Neuronal stem cell (in vitro differentiated cells): ENCODE measurements around the gene SERGEF.

Experiments
- DNase-seq: peaks from one replicate; pipeline ENCODE4 v3.0.0-alpha.2; 2013; ENCODE audit warnings: low spot score
- H2AFZ ChIP-seq: one replicate; pipeline ENCODE4 v1.6.1; 2013; ENCODE audit warnings: mild to moderate bottlenecking, low read length, inconsistent platforms
- H2AK5ac ChIP-seq: 2 replicates; pipeline ENCODE4 v1.6.1; 2013; ENCODE audit warnings: low read depth, mild to moderate bottlenecking, inconsistent platforms, low read length, moderate library complexity, mixed read lengths
- H2BK120ac ChIP-seq: 2 replicates; pipeline ENCODE4 v1.6.1; 2013; ENCODE audit warnings: low read depth, mild to moderate bottlenecking, inconsistent platforms, low read length, moderate library complexity, mixed read lengths
- H2BK12ac ChIP-seq: one replicate; pipeline ENCODE4 v1.6.1; 2013; ENCODE audit warnings: low read length, inconsistent platforms
- H2BK15ac ChIP-seq: 2 replicates; pipeline ENCODE4 v1.6.1; 2013; ENCODE audit warnings: mild to moderate bottlenecking, low read length, inconsistent platforms, mixed read lengths
- H2BK5ac ChIP-seq: one replicate; pipeline ENCODE4 v1.6.1; 2013; ENCODE audit warnings: inconsistent platforms, mild to moderate bottlenecking, low read length, moderate library complexity
- H3K14ac ChIP-seq: one replicate; pipeline ENCODE4 v1.6.1; 2013; ENCODE audit warnings: low read length, inconsistent platforms
- H3K18ac ChIP-seq: 2 replicates; pipeline ENCODE4 v1.6.1; 2013; ENCODE audit warnings: low read length, inconsistent platforms
- H3K23ac ChIP-seq: 2 replicates; pipeline ENCODE4 v1.6.1; 2013; ENCODE audit warnings: low read depth, mild to moderate bottlenecking, mixed read lengths, low read length, inconsistent platforms; ENCODE audit not compliant: poor library complexity
- H3K27ac ChIP-seq: replicated peaks from 3 replicates; pipeline ENCODE4 v1.5.1; 2013; ENCODE audit warnings: low read length, inconsistent platforms
- H3K27me3 ChIP-seq, 3 experiments: 2 replicates each; pipeline ENCODE4 v1.6.1; 2013; ENCODE audit warnings: low read length in 3 of 3, mild to moderate bottlenecking in 2 of 3, inconsistent platforms in 1 of 3, low read depth in 1 of 3, mixed read lengths in 1 of 3, moderate library complexity in 1 of 3; ENCODE audit not compliant: control insufficient read depth in 3 of 3, insufficient read depth in 3 of 3
- H3K36me3 ChIP-seq, 2 donors: replicated peaks in 1 of 2; 2 replicates each; pipeline ENCODE4 v1.6.1; 2013; ENCODE audit warnings: low read length in 2 of 2; ENCODE audit not compliant: control insufficient read depth in 2 of 2, insufficient read depth in 2 of 2
- H3K4ac ChIP-seq: 2 replicates; pipeline ENCODE4 v1.6.1; 2013; ENCODE audit warnings: inconsistent platforms, mild to moderate bottlenecking, low read length, moderate library complexity
- H3K4me1 ChIP-seq, 2 donors: 1 replicate in 1 of 2; 2 replicates in 1 of 2; pipeline ENCODE4 v1.6.1; 2013; ENCODE audit warnings: low read length in 2 of 2, low read depth in 1 of 2; ENCODE audit not compliant: control insufficient read depth in 2 of 2, insufficient read depth in 1 of 2
- H3K4me2 ChIP-seq: one replicate; pipeline ENCODE4 v1.6.1; 2013; ENCODE audit warnings: mild to moderate bottlenecking, low read length, inconsistent platforms; ENCODE audit not compliant: insufficient read depth, poor library complexity, severe bottlenecking
- H3K4me3 ChIP-seq, 2 donors: 2 replicates each; pipeline ENCODE4 v1.5.1; 2013; ENCODE audit warnings: low read length in 2 of 2, mild to moderate bottlenecking in 2 of 2, inconsistent platforms in 1 of 2, moderate library complexity in 1 of 2
- H3K79me1 ChIP-seq: one replicate; pipeline ENCODE4 v1.6.1; 2013; ENCODE audit warnings: low read depth, mild to moderate bottlenecking, inconsistent platforms, low read length, moderate library complexity
- H3K9ac ChIP-seq: one replicate; pipeline ENCODE4 v1.6.1; 2013; ENCODE audit warnings: mild to moderate bottlenecking, low read depth, low read length, inconsistent platforms; ENCODE audit not compliant: poor library complexity
- H3K9me3 ChIP-seq, 2 donors: replicated peaks in 1 of 2; 2 replicates each; pipeline versions ENCODE3 to v1.6.1; 2013; ENCODE audit warnings: low read length in 2 of 2, mild to moderate bottlenecking in 2 of 2, inconsistent platforms in 1 of 2, low read depth in 1 of 2, mixed read lengths in 1 of 2, moderate library complexity in 1 of 2; ENCODE audit not compliant: control insufficient read depth in 2 of 2, insufficient read depth in 1 of 2
- H4K8ac ChIP-seq: one replicate; pipeline ENCODE4 v1.6.1; 2013; ENCODE audit warnings: low read depth, mild to moderate bottlenecking, inconsistent platforms, low read length, moderate library complexity
- H4K91ac ChIP-seq: one replicate; pipeline ENCODE4 v1.6.1; 2013; ENCODE audit warnings: low read length, low read depth, mild to moderate bottlenecking, inconsistent platforms; ENCODE audit not compliant: poor library complexity
- WGBS, 2 donors: extraction: QIAGEN DNeasy Blood & Tissue Kit; methylation state at CpG; one replicate each; pipeline ENCODE4 v1.1.7; 2013; ENCODE audit warnings: missing lambda C conversion rate in 2 of 2, mixed read lengths in 1 of 2; ENCODE audit not compliant: insufficient read length in 2 of 2, insufficient replicate concordance in 1 of 2; ENCODE audit errors: extremely low coverage in 2 of 2; 5-methylcytosine and 5-hydroxymethylcytosine counted together

The SERGEF gene

DNA sequence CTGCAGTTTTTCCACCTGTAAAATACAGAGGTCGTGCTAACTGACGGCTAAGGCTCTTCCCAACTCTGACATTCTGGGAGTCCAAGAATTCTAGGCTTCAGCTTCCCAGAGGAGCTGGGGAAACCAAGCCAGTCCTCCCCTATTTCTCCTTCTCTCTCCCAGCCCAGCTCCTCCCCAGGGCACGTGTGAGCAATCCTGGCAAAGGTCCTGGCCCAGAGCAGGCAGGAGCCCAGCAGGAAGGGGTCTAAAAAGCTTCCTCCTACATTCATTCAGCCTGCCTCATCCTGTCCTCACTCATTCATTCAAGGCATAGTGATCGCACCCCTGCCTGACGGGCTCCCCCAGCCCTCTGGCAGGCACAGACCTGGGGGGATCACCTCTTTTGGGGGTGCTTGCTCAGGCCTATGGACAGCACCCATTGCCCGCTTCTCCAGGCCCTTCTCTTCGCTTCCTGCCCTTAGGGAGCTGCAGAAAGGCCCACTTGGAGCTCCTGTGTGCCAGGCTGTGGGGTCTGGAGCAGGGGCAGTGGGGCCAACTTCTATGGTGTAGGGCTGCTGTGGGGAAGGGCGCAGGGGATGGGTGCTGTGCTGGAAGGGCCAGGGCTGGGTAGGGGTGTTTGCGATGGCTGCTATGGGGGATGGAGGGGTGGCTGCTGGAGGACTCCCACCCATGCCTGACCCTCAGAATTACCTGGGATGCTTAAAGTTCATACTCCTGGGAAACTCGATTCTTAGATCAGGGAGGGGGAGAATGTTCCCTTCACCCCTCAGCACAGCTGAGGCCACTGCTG lies 268.5 kb downstream of the SERGEF start:
- Histone ChIP-seq H2BK12ac (no peak overlapping the region), H3K23ac (no peak overlapping the region), H3K18ac (peak overlapping the region; percentile 5), H3K79me1 (peaks cover 4% of the 10 kb centered on the region), H4K8ac (no peak overlapping the region), H3K14ac (no peak overlapping the region), H3K4ac (peak overlapping the region; percentile 28), H2BK15ac (peak overlapping the region; percentile 28), H3K4me3 (no peak overlapping the region), H2BK120ac (no peak overlapping the region), H2BK5ac (no peak overlapping the region), H3K4me2 (no peak overlapping the region), H3K27me3 (no peaks in the 10 kb centered on the region), H3K36me3 (no peaks in the 10 kb centered on the region), H2AK5ac (no peak overlapping the region), H3K9me3 (no peaks in the 10 kb centered on the region), H3K9ac (peak overlapping the region; percentile 5), H2AFZ (no peak overlapping the region), H3K27ac (no peak overlapping the region), H4K91ac (no peak overlapping the region), H3K4me1 (peaks cover 6 to 10% of the 10 kb centered on the region in 2 donors)
- WGBS, 2 donors = no CpG with 5 or more reads among the region's 10 CpGs
- DNase-seq = no peak

DNA sequence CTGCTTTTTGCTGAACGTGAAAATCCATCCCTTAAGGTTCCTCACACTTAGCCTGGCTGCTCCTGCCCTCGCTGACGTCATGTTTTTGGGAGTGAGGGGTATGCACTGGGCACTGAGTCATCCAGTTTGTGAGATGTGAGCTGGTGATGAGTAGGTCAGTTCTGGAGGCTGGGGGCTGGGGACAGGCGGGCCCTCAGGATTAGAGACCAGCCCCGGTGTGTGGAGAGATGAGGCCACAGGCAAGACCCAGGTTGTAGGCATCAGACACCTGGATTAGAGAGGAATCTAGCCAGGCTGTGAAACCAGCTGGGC lies 269.1 kb downstream of the SERGEF start:
- Histone ChIP-seq H3K79me1 (peaks cover 4% of the 10 kb centered on the region), H4K8ac (no peak overlapping the region), H3K27ac (no peak overlapping the region), H3K4me2 (no peak overlapping the region), H3K4me3 (no peak overlapping the region), H2BK12ac (no peak overlapping the region), H2AK5ac (no peak overlapping the region), H3K14ac (no peak overlapping the region), H2BK15ac (no peak overlapping the region), H3K36me3 (no peaks in the 10 kb centered on the region), H2AFZ (no peak overlapping the region), H3K4me1 (peaks cover 11 to 15% of the 10 kb centered on the region in 2 donors), H3K4ac (no peak overlapping the region), H3K9ac (peak overlapping the region; percentile 5), H3K23ac (peak overlapping the region; percentile 18), H4K91ac (no peak overlapping the region), H3K9me3 (no peaks in the 10 kb centered on the region), H2BK120ac (no peak overlapping the region), H3K18ac (no peak overlapping the region), H3K27me3 (no peaks in the 10 kb centered on the region), H2BK5ac (no peak overlapping the region)
- WGBS, 2 donors = no CpG with 5 or more reads among the region's 5 CpGs
- no peak for DNase-seq

DNA sequence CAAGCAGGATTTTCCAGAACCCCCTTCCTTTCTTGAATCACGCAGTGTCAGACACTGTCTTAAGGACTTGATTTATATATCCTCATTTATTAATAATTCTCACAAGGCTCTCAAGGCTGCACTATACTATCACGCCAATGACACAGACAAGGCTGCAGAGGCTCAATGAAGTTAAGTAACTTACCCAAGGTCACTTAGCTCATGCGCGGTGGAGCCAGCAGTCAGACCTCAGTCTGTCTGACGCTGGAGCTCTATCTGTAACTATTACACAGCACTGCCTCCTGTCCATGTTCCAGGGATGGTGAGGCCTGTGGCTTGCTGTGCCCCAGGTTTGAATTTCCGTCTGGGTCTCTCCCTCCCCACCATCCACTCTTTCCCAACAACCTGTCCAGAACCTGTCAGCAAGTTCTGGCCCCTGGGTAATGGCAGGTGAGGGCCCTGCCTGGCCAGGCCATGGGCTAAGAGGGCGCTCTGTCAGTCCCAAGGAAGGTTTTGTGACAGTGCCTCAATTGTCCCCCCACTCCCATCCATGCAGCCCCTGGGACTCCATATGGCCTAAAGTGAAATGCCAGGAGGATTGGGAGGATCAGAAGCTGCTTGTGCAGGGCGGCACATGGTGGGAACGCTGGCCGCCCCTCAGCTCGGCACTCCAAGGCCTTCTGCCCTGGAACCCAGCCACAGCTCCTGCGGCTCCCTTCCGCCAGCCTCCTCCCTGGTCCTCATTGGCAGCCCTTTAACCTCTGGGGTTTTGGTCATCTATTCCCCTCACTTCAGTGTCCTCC lies 269.6 kb downstream of the SERGEF start:
- Histone ChIP-seq H3K14ac (no peak overlapping the region), H3K4ac (no peak overlapping the region), H3K27ac (no peak overlapping the region), H4K91ac (no peak overlapping the region), H2BK15ac (no peak overlapping the region), H2BK5ac (no peak overlapping the region), H2AK5ac (no peak overlapping the region), H3K36me3 (no peaks in the 10 kb centered on the region), H3K4me2 (no peak overlapping the region), H3K23ac (peak overlapping the region; percentile 18), H2BK12ac (no peak overlapping the region), H3K4me1 (peaks cover 17 to 20% of the 10 kb centered on the region in 2 donors), H4K8ac (no peak overlapping the region), H3K9ac (peak overlapping the region; percentile 5), H3K18ac (peak overlapping the region; percentile 17), H2BK120ac (no peak overlapping the region), H2AFZ (no peak overlapping the region), H3K27me3 (no peaks in the 10 kb centered on the region), H3K9me3 (no peaks in the 10 kb centered on the region), H3K4me3 (no peak overlapping the region), H3K79me1 (peaks cover 4% of the 10 kb centered on the region)
- DNase-seq = no peak
- WGBS, 2 donors = no CpG with 5 or more reads among the region's 13 CpGs

DNA sequence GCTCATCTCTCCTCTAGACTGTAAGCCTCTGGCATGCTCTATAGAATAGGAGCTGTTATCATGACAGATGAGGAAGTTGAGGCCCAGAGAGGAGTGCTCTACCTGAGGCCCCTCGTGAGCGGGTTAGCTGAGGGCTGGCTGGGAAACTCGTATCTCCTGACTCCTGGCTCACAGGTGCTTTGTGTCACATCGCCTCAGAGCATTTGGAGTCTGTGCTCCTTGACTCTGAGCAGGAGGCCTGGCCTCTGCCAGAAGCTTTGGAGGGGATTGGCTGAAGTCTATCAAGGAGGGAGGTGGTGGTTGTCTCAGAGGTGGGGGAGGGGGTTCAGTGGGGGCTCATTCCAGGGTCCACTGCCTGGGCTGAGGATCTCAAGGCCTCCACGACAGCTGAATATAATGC lies 270.8 kb downstream of the SERGEF start:
- H3K9me3 ChIP-seq = no peaks in the 10 kb centered on the region
- no peak overlapping the region for H3K23ac ChIP-seq
- H3K27ac ChIP-seq = no peak overlapping the region
- no peak overlapping the region for H4K8ac ChIP-seq
- H3K79me1 ChIP-seq = no peaks in the 10 kb centered on the region
- no peak overlapping the region for H2AFZ ChIP-seq
- H3K9ac ChIP-seq = no peak overlapping the region
- H4K91ac ChIP-seq = no peak overlapping the region
- WGBS, 2 donors = no CpG with 5 or more reads among the region's 5 CpGs
- no peak overlapping the region for H2BK120ac ChIP-seq
- peaks cover 0 to 3% (median 0%) of the 10 kb centered on the region in 3 experiments for H3K27me3 ChIP-seq
- H2BK12ac ChIP-seq = no peak overlapping the region
- H3K4me1 ChIP-seq = peaks cover 29 to 31% of the 10 kb centered on the region in 2 donors
- H2BK15ac ChIP-seq = no peak overlapping the region
- H3K18ac ChIP-seq = no peak overlapping the region
- no peak overlapping the region for H3K4me3 ChIP-seq
- DNase-seq = no peak
- H3K4ac ChIP-seq = no peak overlapping the region
- no peak overlapping the region for H2AK5ac ChIP-seq
- no peak overlapping the region for H2BK5ac ChIP-seq
- no peak overlapping the region for H3K4me2 ChIP-seq
- no peaks in the 10 kb centered on the region for H3K36me3 ChIP-seq
- H3K14ac ChIP-seq = no peak overlapping the region
